Activated CD4-positive, alpha-beta T cell treated with anti-CD3 and anti-CD28 coated beads, Interleukin-2, amount 50 U/mL, for 4 hours (primary cell): ENCODE results near the gene SUPT6H.
A peak's percentile ranks its signal among the peaks of the same experiment; 100 is the strongest.

Source experiments
- DNase-seq, 2 experiments: peaks; one replicate each; pipeline ENCODE4 v3.0.0-alpha.2; 2020

Gene SUPT6H

GRCh38 chr17:28661635-28662526 is at the start of gene SUPT6H, which contains the start of gene SDF2:
TSS of gene SUPT6H (plus strand) at chr17:28662205. CDS start at chr17:28673402, 11,197 bp downstream.
TSS of gene SDF2 (minus strand) at chr17:28661906. CDS start at chr17:28661876, 30 bp downstream.
- DNase-seq: peak; percentile 93

GRCh38 chr17:28612531-28612930 is 49.5 kb upstream of the SUPT6H start:
- no peak for DNase-seq

- DNase-seq: peak; percentile 23 to 39
These were observed 48.8 kb upstream of the SUPT6H start for GRCh38 chr17:28612936-28613872.

- no peak for DNase-seq
These were observed 48.0 kb upstream of the SUPT6H start, which contains the start of gene RSKR for GRCh38 chr17:28613931-28614381. TSS of gene RSKR (minus strand) at chr17:28614185. CDS start at chr17:28614161, 24 bp downstream.

GRCh38 chr17:28615260-28615940 is 46.6 kb upstream of the SUPT6H start:
- DNase-seq: no peak

- DNase-seq: no peak
These were observed 45.7 kb upstream of the SUPT6H start for GRCh38 chr17:28616281-28616680.

- no peak for DNase-seq
These were observed 43.5 kb upstream of the SUPT6H start for GRCh38 chr17:28618464-28618863.

GRCh38 chr17:28620010-28620409 is 42.0 kb upstream of the SUPT6H start:
- DNase-seq: no peak

GRCh38 chr17:28622186-28622585 is 39.8 kb upstream of the SUPT6H start:
- DNase-seq: no peak

- DNase-seq: no peak
These were observed 38.3 kb upstream of the SUPT6H start for GRCh38 chr17:28623696-28624095.

GRCh38 chr17:28624148-28624547 is 37.9 kb upstream of the SUPT6H start:
- no peak for DNase-seq

- DNase-seq: no peak
These were observed 35.2 kb upstream of the SUPT6H start for GRCh38 chr17:28626818-28627217.

GRCh38 chr17:28634206-28634865 is 27.7 kb upstream of the SUPT6H start:
- no peak for DNase-seq

GRCh38 chr17:28635506-28635905 is 26.5 kb upstream of the SUPT6H start:
- DNase-seq: no peak

GRCh38 chr17:28641579-28641978 is 20.4 kb upstream of the SUPT6H start:
- DNase-seq: no peak

GRCh38 chr17:28643983-28644786 is 17.8 kb upstream of the SUPT6H start:
- no peak for DNase-seq

- DNase-seq: peak; percentile 95
These were observed 17.0 kb upstream of the SUPT6H start, which contains the start of gene BLTP2 for GRCh38 chr17:28644787-28645575. TSS of gene BLTP2 (minus strand) at chr17:28645158. CDS start at chr17:28645056, 102 bp downstream.

- no peak for DNase-seq
These were observed 16.4 kb upstream of the SUPT6H start for GRCh38 chr17:28645576-28645939.

GRCh38 chr17:28646039-28646754 is 15.8 kb upstream of the SUPT6H start:
- no peak for DNase-seq

GRCh38 chr17:28648698-28649097 is 13.3 kb upstream of the SUPT6H start:
- DNase-seq: no peak
